GM11168 (cell line): ENCODE results near the gene ACADL.
"Not testable (repeated sequence)": the region's sequence is repeated elsewhere in the genome, so short reads cannot be mapped to it uniquely, and the experiment has no call there.

Experiments used
- in situ Hi-C: fragments of 300-500 bp; cut with MboI; formaldehyde crosslinking; loops from one replicate; pipeline ENCODE4 v1.12.0; 2022; ENCODE audit warnings: low sequenced_read_pairs; ENCODE audit not compliant: unreplicated experiment

ACADL gene

DNA sequence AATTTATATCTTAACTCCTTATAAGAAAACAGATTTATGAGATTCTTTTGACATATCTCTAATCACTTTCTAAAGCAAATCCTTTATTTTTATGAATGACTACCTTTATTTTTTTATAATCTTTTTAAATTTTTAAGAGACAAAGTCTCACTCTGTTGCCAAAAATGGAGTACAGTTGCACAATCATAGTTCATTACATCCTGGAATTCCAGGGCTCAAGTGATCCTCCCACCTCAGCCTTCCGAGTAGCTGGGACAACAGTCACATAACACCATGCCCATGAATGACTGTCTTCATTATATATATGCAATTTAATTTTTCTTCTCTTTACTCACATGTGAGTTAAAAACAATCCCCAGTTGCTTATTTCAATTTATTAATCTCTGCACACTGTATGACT, 21.7 kb downstream of the ACADL start:
- in situ Hi-C loops = no loop called here

DNA sequence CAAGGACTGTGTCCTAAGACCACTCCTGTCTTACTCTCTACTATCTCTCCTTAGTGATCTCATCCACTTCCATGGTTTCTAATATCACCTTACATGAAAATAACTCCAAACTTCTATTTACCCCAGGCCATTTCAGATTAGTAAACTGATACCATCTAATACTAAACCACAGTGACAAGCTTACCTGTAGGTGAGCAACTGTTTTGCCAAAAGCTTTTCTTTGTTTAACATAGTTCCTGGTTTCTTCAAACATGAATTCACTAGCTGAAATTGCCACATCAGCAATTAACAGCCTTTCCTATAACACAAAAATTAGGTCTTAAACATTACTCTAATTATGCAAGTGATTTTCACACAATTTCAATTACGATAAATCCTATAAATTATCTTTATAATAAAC, 22.1 kb downstream of the ACADL start:
- in situ Hi-C loops = no loop called here

DNA sequence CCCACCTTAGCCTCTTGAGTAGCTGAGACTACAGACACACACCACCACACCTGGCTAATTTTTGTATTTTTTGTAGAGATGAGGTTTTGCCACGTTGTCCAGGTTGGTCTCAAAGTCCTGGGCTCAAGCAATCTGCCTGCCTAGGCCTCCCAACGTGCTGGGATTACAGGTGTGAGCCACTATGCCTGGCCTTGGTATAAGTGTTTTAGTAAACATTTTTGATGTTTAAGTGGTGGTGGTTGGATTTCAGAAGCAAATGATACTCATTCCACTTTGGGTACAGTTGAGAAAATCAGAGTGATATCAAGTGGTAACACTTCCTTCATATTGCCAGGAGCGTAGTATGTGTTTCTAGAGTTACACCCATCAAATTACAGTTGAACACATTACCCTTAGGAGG, 25.4 kb downstream of the ACADL start:
- in situ Hi-C loops = loop anchor here (5.0 kb wide), 2 partner anchors 113 to 223 kb away; no protein-coding TSS in a partner anchor

DNA sequence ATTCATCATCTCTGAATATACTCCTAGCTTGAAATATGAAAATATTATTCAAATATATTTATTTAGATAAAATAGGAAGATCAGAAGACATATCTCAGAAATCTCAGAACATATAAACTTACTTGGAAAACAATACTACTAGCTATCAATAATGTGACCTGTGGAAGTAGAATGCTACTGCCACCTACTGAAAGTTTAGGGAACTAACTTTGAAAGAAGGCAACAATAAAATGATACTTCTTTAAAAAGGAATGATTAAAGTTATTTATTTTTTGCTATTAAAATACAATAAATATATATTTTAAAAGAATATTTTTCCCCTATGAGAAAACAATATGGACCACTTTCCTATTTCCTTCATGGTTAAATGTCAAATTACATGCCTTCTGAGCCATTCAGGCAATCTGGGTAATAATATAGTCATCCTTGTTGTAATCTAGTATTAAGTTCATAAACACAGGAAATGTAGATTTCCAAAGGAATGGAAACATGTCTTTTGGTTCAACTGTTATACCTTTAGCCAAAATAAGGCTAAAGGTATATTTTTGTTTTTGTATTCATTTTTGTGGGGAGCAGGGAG, 26.0 kb downstream of the ACADL start:
- in situ Hi-C loops = loop anchor here (5.0 kb wide), 2 partner anchors 112 to 222 kb away; no protein-coding TSS in a partner anchor

DNA sequence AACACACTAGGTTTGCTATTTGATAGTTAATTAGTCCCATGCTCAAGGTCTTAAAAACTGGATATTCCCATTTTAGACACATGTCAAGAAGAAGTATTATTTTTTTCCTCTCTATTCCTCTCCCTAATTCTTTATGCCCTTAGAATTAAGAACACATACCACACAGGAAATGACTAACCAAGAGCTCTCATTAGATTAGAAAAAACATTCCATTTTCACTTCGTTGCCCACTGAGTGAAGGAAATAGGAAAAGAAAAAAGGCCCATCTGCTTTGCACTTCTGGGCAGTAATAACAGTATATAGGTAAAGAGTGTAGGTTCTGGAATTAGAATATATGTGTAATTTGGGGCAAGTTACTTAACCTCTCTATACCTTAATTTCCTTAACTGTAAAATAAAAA, 26.9 kb downstream of the ACADL start:
- in situ Hi-C loops = loop anchor here (5.0 kb wide), 2 partner anchors 111 to 221 kb away; no protein-coding TSS in a partner anchor

DNA sequence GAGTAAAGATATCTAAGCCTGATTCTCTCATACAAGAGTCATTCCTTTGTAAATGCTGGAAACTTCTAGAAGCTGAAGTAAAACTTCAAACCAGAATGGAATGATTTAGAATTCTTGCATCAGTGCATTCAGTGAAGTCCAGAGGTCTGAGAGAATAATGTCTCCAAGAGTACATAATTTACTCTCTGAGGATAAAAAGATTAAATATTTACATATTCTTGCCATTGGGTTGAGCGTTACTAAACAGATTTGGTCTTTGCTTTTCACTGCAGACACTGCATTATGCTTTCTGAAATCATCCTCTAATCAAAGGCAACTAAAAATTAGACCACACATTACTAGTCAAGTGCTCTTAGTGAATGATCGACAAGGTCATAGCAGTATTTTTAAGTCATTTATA, 27.5 kb downstream of the ACADL start:
- in situ Hi-C loops = loop anchor here (5.0 kb wide), 2 partner anchors 110 to 220 kb away; no protein-coding TSS in a partner anchor

DNA sequence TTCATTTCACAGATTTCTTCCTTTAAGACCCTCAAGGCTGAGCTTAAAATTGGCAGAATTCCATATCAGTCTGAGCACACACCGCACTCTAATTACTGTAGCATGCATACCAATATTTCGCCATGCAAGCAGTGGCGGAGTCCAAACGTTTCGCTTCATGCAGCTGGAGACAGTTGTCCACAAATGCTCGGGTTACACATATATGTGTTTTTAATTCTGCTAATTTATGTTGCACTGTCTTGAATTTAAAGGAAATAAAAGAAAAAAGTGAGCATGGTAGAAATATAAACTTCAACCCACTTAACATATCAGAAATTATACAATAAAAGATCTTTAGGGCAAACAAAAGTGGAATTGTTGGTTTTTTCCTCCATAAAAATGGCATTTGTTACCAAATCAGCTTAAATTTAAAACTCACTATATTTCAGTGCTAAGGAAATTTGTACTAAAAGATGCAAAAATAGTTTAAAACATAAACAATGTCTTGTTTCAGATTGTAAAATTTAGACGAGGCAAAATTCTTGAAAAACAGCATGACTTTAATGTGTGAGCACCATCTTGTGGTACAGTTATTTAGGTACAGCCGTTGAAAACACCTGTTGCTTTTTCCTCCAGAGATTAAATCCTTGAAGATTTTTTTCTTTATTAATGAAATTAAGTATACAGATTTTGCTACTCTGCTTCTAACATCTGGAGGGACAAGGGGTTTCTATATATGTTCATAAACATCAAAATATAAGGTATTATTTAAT, 30.0 kb downstream of the ACADL start:
- in situ Hi-C loops = loop anchor here (5.0 kb wide), 2 partner anchors 108 to 218 kb away; no protein-coding TSS in a partner anchor

DNA sequence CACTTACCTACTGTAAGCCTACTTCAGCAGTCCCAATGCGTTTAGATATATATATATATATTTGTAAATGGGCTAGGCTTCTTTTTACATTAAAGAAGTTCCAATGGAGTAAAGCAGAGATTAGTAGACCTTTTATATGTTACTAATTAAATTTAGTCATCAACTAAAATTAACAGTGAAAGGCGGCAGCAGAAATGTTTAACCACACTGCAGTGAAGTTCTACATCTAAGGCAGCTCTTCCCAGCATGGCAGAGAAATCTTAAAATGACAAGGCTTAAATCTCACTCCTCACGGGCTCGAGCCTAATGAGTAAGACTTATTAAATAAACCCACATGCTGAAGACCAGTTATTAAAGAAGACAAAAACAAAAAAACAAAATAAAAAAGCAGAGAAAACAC, 34.9 kb downstream of the ACADL start:
- in situ Hi-C loops = no loop called here

DNA sequence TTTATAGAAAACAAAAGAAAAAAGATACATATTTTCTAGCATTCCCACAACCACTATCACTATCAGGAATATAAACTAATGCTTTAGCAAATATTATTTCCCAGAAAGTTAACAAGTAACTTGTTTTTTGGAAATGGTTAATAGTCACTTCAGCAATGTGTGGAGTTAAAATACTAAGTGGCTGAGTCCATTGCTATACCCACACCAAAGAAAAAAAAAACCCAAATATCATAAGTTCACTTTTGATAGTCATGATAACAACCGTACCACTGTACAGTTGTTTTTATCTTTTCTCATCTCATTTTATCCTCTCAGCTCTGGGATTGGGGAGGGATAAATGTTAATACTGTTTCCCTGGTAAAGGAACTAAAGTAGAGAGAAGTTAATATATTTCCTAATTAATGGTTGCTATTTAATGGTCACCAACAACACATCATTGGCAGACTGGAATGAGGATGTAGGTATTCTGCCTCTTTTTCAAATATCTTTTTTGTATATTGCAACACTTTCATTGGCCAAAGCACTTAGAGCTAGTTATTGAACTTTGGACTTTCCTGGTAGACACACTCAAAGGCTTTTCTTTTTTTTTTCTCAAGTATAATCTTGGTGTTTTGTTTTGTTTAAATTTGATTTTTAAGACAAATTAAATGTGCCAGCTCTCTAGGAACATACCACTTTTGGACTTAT, 35.7 kb downstream of the ACADL start:
- in situ Hi-C loops = no loop called here

DNA sequence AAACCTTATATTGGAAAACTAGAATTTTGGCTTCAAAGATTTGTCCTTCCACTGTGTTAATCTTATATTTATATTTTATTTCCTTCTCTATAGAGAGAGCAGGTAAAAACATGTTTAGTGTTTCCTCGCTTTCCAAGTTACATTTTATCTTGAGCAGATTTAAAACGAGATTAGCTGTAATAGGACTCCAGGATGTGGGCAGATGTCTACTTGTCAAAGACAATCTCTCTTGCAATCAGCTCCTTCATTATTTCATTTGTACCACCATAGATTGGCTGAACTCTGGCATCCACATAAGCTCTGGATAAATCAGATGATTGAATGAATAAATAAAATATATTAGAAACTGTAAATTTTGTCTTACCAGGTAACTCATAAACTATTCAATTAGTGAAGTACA, 36.5 kb downstream of the ACADL start:
- in situ Hi-C loops = no loop called here

DNA sequence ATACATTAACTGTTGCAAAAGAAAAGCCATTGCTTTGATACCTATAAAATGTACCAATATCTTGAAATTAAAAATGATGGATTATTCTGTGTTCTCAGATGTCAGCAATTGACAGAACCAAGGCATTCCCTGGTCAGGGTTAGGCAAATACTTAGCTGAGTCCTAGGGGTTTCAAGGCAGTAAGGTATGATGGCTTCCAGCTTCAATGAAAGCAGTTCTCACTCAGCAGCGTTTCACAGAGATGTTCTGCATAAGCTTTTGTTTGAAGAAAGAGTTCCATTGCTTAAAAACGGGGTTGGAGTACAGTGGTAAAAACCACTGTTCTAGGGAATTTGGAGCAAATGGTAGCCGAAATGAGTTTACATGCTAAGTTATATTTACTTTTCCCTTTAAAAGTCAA, 37.1 kb downstream of the ACADL start:
- in situ Hi-C loops = no loop called here

DNA sequence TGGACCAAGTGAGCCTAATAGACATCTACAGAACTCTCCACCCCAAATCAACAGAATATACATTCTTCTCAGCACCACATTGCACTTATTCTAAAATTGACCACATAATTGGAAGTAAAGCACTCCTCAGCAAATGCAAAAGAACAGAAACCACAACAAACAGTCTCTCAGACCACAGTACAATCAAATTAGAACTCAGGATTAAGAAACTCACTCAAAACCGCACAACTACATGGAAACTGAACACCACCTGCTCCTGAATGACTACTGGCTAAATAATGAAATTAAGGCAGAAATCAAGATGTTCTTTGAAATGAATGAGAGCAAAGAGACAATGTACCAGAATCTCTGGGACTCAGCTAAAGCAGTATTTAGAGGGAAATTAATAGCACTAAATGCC, 41.3 kb downstream of the ACADL start:
- in situ Hi-C loops = not testable (repeated sequence)

DNA sequence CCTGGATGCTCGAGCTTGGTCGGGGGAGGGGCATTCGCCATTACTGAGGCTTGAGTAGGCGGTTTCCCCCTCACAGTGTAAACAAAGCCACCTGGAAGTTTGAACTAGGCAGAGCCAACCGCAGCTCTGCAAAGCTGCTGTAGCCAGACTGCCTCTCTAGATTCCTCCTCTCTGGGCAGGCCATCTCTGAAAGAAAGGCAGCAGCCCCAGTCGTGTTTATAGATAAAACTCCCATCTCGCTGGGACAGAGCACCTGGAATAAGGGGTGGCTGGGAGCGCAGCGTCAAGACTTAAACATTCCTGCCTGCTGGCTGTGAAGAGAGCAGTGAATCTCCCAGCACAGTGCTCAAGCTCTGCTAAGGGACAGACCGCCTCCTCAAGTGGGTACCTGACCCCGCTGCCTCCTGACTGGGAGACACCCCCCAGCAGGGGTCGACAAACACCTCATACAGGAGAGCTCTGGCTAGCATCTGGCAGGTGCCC, 43.6 kb downstream of the ACADL start:
- in situ Hi-C loops = not testable (repeated sequence)

DNA sequence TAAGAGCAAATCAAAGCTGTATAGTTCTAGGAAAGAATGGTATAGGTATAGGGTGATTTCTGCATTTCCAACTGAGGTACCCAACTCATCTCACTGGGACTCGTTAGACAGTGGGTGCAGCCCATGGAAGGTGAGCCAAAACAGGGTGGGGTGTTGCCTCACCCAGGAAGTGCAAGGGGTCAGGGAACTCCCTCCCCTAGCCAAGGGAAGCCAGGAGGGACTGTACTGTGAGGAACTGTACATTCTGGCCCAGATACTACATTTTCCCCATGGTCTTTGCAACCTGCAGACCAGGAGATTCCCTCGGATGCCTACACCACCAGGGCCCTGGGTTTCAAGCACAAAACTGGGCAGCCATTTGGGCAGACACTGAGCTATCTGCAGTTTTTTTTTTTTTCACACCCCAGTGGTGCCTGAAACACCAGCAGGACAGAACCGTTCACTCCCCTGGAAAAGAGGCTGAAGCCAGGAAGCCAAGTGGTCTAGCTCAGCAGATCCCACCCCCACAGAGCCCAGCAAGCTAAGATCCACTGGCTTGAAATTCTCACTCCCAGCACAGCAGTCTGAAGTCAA, 44.1 kb downstream of the ACADL start:
- in situ Hi-C loops = not testable (repeated sequence)

DNA sequence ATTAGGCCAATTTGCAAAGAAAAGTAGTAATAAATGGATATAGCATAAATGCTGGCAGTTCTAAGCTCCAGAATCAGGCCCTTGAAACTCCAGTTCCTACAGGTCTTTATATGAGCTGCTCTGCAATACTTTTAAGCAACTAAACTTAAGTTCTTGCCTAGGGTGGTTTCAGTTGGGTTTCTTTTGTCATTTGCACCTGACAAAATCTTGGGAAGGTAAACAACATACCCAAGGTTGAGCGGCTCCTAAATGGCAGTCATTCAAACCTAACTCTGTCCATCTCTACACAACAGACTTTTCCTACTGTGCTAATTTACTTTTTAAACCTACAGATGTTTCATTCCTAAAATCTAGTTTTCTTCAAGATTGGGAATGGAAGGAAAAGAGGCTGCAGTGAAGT, 44.8 kb downstream of the ACADL start:
- in situ Hi-C loops = no loop called here

DNA sequence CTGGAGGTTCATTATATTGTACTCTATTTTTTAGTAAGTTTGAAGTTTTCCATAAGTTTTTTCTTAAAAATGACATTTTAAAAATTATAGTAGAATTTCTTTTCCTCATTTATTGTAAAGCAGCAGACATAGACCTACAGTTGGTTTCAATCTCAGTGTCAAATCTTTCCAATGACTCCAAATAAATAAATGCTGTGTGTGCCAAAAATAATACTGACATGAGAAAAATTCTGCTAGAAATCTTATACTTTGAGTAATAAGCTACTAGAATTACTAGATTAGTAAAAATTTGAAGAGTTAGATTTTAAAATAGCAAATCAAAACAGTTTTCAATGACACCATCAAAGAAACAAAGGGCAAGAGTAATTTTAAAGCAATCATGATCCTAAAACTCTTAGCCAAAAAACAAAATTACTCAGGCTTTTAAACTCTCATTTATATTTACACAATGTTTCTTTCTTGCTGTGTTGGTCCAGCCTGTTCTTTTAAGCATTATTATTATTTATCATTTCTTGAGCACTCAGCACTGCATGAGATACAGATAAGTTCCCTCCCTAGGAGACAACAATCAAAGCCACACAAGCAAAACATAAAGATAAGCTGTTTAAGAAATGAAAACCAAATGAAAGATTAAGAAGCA, 45.8 kb downstream of the ACADL start:
- in situ Hi-C loops = no loop called here

DNA sequence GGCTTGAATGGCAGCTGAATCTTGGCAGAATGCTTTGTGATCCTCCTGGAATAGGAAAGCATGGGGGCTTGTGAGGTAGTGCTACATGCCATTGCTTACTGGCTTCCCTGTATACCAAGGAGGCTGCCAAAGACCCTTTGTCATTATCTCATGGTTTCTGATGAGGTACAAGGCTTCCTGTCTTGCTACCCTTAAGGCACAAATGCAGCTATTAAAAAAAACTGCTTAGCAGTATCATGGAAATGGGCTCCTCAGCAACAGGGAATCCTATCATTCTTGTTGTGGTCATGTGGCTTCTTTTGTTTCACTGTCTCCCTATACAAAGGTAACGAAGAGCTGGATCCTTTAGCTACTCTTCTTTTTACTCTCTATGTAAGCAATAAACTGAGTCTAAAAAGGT, 47.5 kb downstream of the ACADL start:
- in situ Hi-C loops = no loop called here

DNA sequence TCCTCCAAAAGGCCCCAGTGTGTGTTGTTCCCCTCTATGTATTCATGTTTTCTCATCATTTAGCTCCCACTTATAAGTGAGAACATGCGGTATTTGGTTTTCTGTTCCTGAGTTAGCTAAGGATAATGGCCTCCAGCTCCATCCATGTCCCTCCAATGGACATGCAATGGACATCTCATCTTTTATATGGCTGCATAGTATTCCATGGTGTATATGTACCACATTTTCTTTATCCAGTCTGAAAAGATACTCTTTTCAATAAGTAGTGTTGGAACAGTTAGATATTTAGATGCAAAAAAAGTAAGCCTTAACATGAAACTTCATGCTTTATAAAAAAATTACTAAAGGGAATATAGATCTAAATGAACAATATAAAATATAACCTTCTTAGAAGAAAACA, 48.1 kb downstream of the ACADL start:
- in situ Hi-C loops = not testable (repeated sequence)

DNA sequence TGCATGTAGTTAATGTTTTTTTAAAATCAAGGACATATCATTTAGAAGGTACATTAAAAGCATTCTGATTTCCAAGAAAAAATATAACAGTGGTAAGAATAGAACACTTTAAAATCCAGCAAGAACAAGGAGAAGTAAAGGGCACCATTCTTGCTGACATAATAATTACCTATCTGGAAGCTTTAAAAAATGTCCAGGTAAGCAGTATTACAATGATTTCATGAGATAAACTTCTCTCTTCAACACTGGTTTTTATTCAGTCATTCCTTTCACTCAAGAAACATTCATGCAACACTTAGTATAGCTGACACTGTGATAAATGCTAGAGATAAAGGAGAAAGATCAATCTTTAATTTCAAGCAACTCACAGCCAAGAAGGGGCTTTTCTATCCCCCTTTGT, 51.2 kb downstream of the ACADL start:
- in situ Hi-C loops = no loop called here

DNA sequence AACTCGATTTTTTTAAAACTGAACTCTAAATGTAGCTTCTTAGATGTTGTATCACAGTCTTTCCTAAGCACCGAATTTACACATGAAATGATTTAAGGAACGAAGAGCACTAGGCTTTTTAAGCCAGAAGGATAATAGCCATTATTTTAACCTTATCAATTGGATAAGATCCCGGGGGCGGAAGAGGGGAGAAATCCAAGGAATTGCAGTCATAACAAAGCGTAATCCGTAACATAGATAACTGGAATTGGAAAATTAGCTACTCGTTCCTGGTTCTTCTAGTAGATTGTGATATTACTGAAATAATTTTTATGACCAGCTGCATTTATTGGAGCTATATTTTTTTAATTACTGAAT, 53.0 kb downstream of the ACADL start:
- in situ Hi-C loops = no loop called here
